ENCODE measurements around the gene FMO5.

- TF ChIP-seq POLR2A (IDR thresholded peaks at IDR 0.05) = no peak
- TF ChIP-seq, protein P1, sequence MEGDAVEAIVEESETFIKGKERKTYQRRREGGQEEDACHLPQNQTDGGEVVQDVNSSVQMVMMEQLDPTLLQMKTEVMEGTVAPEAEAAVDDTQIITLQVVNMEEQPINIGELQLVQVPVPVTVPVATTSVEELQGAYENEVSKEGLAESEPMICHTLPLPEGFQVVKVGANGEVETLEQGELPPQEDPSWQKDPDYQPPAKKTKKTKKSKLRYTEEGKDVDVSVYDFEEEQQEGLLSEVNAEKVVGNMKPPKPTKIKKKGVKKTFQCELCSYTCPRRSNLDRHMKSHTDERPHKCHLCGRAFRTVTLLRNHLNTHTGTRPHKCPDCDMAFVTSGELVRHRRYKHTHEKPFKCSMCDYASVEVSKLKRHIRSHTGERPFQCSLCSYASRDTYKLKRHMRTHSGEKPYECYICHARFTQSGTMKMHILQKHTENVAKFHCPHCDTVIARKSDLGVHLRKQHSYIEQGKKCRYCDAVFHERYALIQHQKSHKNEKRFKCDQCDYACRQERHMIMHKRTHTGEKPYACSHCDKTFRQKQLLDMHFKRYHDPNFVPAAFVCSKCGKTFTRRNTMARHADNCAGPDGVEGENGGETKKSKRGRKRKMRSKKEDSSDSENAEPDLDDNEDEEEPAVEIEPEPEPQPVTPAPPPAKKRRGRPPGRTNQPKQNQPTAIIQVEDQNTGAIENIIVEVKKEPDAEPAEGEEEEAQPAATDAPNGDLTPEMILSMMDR (IDR thresholded peaks at IDR 0.05) = no peak
Observed at GRCh38 chr1:147264158-147264768, 39.1 kb upstream of the FMO5 start.
